B cell (primary cell): ENCODE results near the gene LCE4A.

Source experiments
- EZH2 ChIP-seq: IDR thresholded peaks from 2 replicates; pipeline ENCODE4 v1.6.1; 2012; ENCODE audit warnings: borderline replicate concordance, low read depth, mild to moderate bottlenecking, moderate library complexity, low read length; ENCODE audit not compliant: insufficient read depth, poor library complexity, severe bottlenecking
- TF ChIP-seq, protein P1 (sequence below): fragments of 200-600 bp; IDR thresholded peaks from one replicate; pipeline ENCODE4 v1.8.0; 2022; ENCODE audit warnings: antibody characterized with exemption, mild to moderate bottlenecking

GRCh38 chr1:152699746-152700145 lies 8.2 kb upstream of the LCE4A start:
- TF ChIP-seq, protein P1, sequence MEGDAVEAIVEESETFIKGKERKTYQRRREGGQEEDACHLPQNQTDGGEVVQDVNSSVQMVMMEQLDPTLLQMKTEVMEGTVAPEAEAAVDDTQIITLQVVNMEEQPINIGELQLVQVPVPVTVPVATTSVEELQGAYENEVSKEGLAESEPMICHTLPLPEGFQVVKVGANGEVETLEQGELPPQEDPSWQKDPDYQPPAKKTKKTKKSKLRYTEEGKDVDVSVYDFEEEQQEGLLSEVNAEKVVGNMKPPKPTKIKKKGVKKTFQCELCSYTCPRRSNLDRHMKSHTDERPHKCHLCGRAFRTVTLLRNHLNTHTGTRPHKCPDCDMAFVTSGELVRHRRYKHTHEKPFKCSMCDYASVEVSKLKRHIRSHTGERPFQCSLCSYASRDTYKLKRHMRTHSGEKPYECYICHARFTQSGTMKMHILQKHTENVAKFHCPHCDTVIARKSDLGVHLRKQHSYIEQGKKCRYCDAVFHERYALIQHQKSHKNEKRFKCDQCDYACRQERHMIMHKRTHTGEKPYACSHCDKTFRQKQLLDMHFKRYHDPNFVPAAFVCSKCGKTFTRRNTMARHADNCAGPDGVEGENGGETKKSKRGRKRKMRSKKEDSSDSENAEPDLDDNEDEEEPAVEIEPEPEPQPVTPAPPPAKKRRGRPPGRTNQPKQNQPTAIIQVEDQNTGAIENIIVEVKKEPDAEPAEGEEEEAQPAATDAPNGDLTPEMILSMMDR, result no peak
- no peak for TF ChIP-seq EZH2
